Esophagus mucosa (tissue), 1 donor: ENCODE results near the gene LAMC1. TPM values are rescaled to one million over a fixed set of nuclear protein-coding genes. Genes with fewer than 3 reads are reported as not detected.

Source experiments
- total RNA-seq: library from RNA; stranded (reverse); gene quantifications from one replicate; pipeline ENCODE4 v1.2.4, GENCODE V29; 2023
- donor health status: DM: yes; HTN: yes; CAD: no.

Gene LAMC1
- total RNA-seq, 1 donor from 2014 or later = 26.9 TPM

Other genes with a start within 250 kb of the LAMC1 start
- gene NPL, start 233.6 kb upstream of the LAMC1 start, total RNA-seq = 11.5 TPM
- 93.7 TPM for gene DHX9, start 184.1 kb upstream of the LAMC1 start, total RNA-seq
- gene SHCBP1L, start 70.3 kb upstream of the LAMC1 start, total RNA-seq = not detected
- 15.9 TPM for gene LAMC2, start 162.8 kb downstream of the LAMC1 start, total RNA-seq